SK-N-SH (cell line): ENCODE results near the gene PTPRK. TPM values are rescaled to one million over a fixed set of nuclear protein-coding genes. Genes with fewer than 3 reads are reported as not detected.

Source experiments
- CTCF ChIA-PET: fragments of 300-600, 350-600 bp; formaldehyde crosslinking; extraction: SDS; loops from one replicate; lab custom pipeline; 2021; lab: Yijun Ruan, JAX
- POLR2A ChIA-PET: fragments of 350-600 bp; sonication (Branson Sonifier 250); formaldehyde crosslinking; extraction: SDS; loops from one replicate; lab custom pipeline; 2020; ENCODE audit warnings: antibody characterized with exemption, inconsistent platforms; lab: Yijun Ruan, JAX
- DNase-seq: peaks from one replicate; pipeline ENCODE4 v3.0.0; 2012
- H2AFZ ChIP-seq: fragments of 200-600 bp; sonication (generic); 2 replicates; pipeline ENCODE4 v1.8.1; 2016; ENCODE audit warnings: antibody characterized with exemption, mild to moderate bottlenecking, low read depth
- H3F3A ChIP-seq: fragments of 200-600 bp; sonication (generic); replicated peaks from 2 replicates; pipeline ENCODE3; 2016; ENCODE audit warnings: antibody characterized with exemption, mild to moderate bottlenecking; ENCODE audit not compliant: insufficient read depth
- H3K27ac ChIP-seq, 2 experiments: fragments of 200-500 bp in 1 of 2; fragments of 200-600 bp in 1 of 2; sonication (Bioruptor generic) in 1 of 2; sonication (generic), shearing (Covaris generic) in 1 of 2; 2 replicates each; pipeline versions ENCODE4 v1.5.1 to v1.6.1; 2014 to 2016; ENCODE audit warnings: low read depth in 2 of 2, inconsistent platforms in 1 of 2, low read length in 1 of 2, mild to moderate bottlenecking in 1 of 2, mixed read lengths in 1 of 2
- H3K27me3 ChIP-seq: fragments of 200-600 bp; sonication (generic), shearing (Covaris generic); 2 replicates; pipeline ENCODE4 v1.6.1; 2016; ENCODE audit warnings: mixed run types; ENCODE audit not compliant: insufficient read depth
- H3K36me3 ChIP-seq, 2 experiments: fragments of 200-500 bp in 1 of 2; fragments of 200-600 bp in 1 of 2; sonication (Bioruptor generic) in 1 of 2; sonication (generic) in 1 of 2; replicated peaks in 1 of 2; 2 replicates each; pipeline versions ENCODE3 to v1.5.1; 2014 to 2016; ENCODE audit warnings: low read length in 1 of 2, mild to moderate bottlenecking in 1 of 2; ENCODE audit not compliant: insufficient read depth in 2 of 2, control insufficient read depth in 1 of 2
- H3K4me1 ChIP-seq, 2 experiments: fragments of 200-500 bp in 1 of 2; fragments of 200-600 bp in 1 of 2; sonication (Bioruptor generic) in 1 of 2; sonication (generic), shearing (Covaris generic) in 1 of 2; 2 replicates each; pipeline versions ENCODE4 v1.5.1 to v1.6.1; 2014 to 2016; ENCODE audit warnings: low read depth in 1 of 2, low read length in 1 of 2, mixed run types in 1 of 2; ENCODE audit not compliant: insufficient read depth in 2 of 2, control insufficient read depth in 1 of 2
- H3K4me2 ChIP-seq: fragments of 200-600 bp; sonication (generic), shearing (Covaris generic); 2 replicates; pipeline ENCODE4 v1.6.1; 2017; ENCODE audit warnings: mixed run types
- H3K4me3 ChIP-seq, 2 experiments: fragments of 200-500 bp in 1 of 2; fragments of 200-600 bp in 1 of 2; sonication (Bioruptor generic) in 1 of 2; sonication (generic), shearing (Covaris generic) in 1 of 2; 2 replicates each; pipeline versions ENCODE4 v1.5.1 to v1.8.1; 2014 to 2016; ENCODE audit warnings: low read depth in 2 of 2, inconsistent platforms in 1 of 2, low read length in 1 of 2, mild to moderate bottlenecking in 1 of 2, mixed read lengths in 1 of 2, moderate library complexity in 1 of 2
- H3K79me2 ChIP-seq: fragments of 200-600 bp; sonication (generic); 2 replicates; pipeline ENCODE4 v1.8.1; 2017; ENCODE audit warnings: mild to moderate bottlenecking; ENCODE audit not compliant: insufficient read depth
- H3K9ac ChIP-seq: fragments of 200-600 bp; sonication (generic); 2 replicates; pipeline ENCODE4 v1.6.1; 2017; ENCODE audit warnings: mixed run types
- H3K9me2 ChIP-seq: fragments of 200-600 bp; sonication (generic); 2 replicates; pipeline ENCODE4 v1.6.1; 2017; ENCODE audit warnings: mixed run types
- H3K9me3 ChIP-seq: fragments of 200-600 bp; sonication (generic); 2 replicates; pipeline ENCODE4 v1.6.1; 2017; ENCODE audit warnings: mixed run types, mild to moderate bottlenecking, moderate library complexity
- H4K20me1 ChIP-seq: fragments of 200-600 bp; sonication (generic); 2 replicates; pipeline ENCODE4 v1.6.1; 2017; ENCODE audit warnings: mild to moderate bottlenecking, mixed run types; ENCODE audit not compliant: insufficient read depth
- ELF1 ChIP-seq: IDR thresholded peaks from 2 replicates; pipeline ENCODE4 v1.4.0; 2012
- EZH2phosphoT487 ChIP-seq: fragments of 200-600 bp; sonication (generic); IDR thresholded peaks from 2 replicates; pipeline ENCODE4 v1.6.1; 2017; ENCODE audit warnings: low read depth, mixed run types, mild to moderate bottlenecking, antibody characterized with exemption, moderate library complexity, borderline replicate concordance
- FOSL2 ChIP-seq: IDR thresholded peaks from 2 replicates; pipeline ENCODE4 v1.4.0; 2012; ENCODE audit warnings: low read depth, mild to moderate bottlenecking, moderate library complexity, borderline replicate concordance
- FOXM1 ChIP-seq: IDR thresholded peaks from 2 replicates; pipeline ENCODE4 v1.4.0; 2012; ENCODE audit warnings: low read depth, mild to moderate bottlenecking
- GABPA ChIP-seq: IDR thresholded peaks from 2 replicates; pipeline ENCODE4 v1.4.0; 2012; ENCODE audit warnings: low read depth, mild to moderate bottlenecking
- GATA2 ChIP-seq: sonication (generic); formaldehyde crosslinking; IDR thresholded peaks from 2 replicates; pipeline ENCODE4 v1.5.0; 2020; ENCODE audit warnings: mild to moderate bottlenecking, missing genetic modification reagents
- IRF3 ChIP-seq: fragments of 150-350 bp; IDR thresholded peaks from 2 replicates; pipeline ENCODE4 v1.6.1; 2016; ENCODE audit warnings: mild to moderate bottlenecking, low read depth, low read length
- RAD21 ChIP-seq: IDR thresholded peaks from 2 replicates; pipeline ENCODE4 v1.6.1; 2012; ENCODE audit warnings: mild to moderate bottlenecking, low read length
- SIN3A ChIP-seq: IDR thresholded peaks from 2 replicates; pipeline ENCODE4 v1.6.1; 2012; ENCODE audit warnings: low read depth, mild to moderate bottlenecking, low read length, moderate library complexity, borderline replicate concordance
- TAF1 ChIP-seq: IDR thresholded peaks from 2 replicates; pipeline ENCODE4 v1.6.1; 2012; ENCODE audit warnings: low read depth, mild to moderate bottlenecking, low read length, moderate library complexity, borderline replicate concordance
- TEAD4 ChIP-seq: IDR thresholded peaks from 2 replicates; pipeline ENCODE4 v1.4.0; 2012; ENCODE audit warnings: mild to moderate bottlenecking, borderline replicate concordance; ENCODE audit not compliant: insufficient read depth
- YY1 ChIP-seq: IDR thresholded peaks from 2 replicates; pipeline ENCODE4 v1.4.0; 2012; ENCODE audit warnings: low read depth, mild to moderate bottlenecking
- WGBS: methylation state at CpG from one replicate; pipeline ENCODE4 v1.1.6; 2017; ENCODE audit warnings: low lambda C conversion rate; 5-methylcytosine and 5-hydroxymethylcytosine counted together
- polyA plus RNA-seq, 3 experiments: library from polyadenylated mRNA; depleted of rRNA; stranded (reverse); fragments of >200 nt; gene quantifications; 2 replicates each; pipeline ENCODE4 v1.2.3, GENCODE V29; 2012
- TF ChIP-seq, protein P1 (sequence below): fragments of 150-350 bp; IDR thresholded peaks from 2 replicates; pipeline ENCODE4 v1.6.1; 2017; ENCODE audit warnings: antibody characterized with exemption, low read length, low read depth, borderline replicate concordance
- TF ChIP-seq, protein P2 (sequence below): IDR thresholded peaks from 2 replicates; pipeline ENCODE4; 2012
- TF ChIP-seq, protein P3 (sequence below): IDR thresholded peaks from 2 replicates; pipeline ENCODE4 v1.6.1; 2012; ENCODE audit warnings: mild to moderate bottlenecking, low read depth, low read length, moderate library complexity
- TF ChIP-seq, protein P4 (sequence below): IDR thresholded peaks from 2 replicates; pipeline ENCODE4 v1.4.0; 2012; ENCODE audit warnings: low read depth
- TF ChIP-seq, protein P5 (sequence below): fragments of 200-600 bp; sonication (generic); IDR thresholded peaks from 2 replicates; pipeline ENCODE4 v1.6.1; 2017; ENCODE audit warnings: antibody characterized with exemption, mild to moderate bottlenecking, moderate library complexity

PTPRK gene
- polyA plus RNA-seq, 1 of the 3 experiments (the other 2 are of a cell fraction), result 9.5 TPM

- Histone ChIP-seq H3K36me3 (peaks cover 0 to 12% of the 10 kb centered on the region in 2 experiments), H3K4me2 (no peak overlapping the region), H4K20me1 (no peaks in the 10 kb centered on the region), H3K4me1 (no peaks in the 10 kb centered on the region), H2AFZ (no peak overlapping the region), H3K4me3 (no peak overlapping the region), H3K79me2 (no peaks in the 10 kb centered on the region), H3K9me3 (no peaks in the 10 kb centered on the region), H3F3A (no peaks in the 10 kb centered on the region), H3K27me3 (no peaks in the 10 kb centered on the region), H3K9me2 (no peaks in the 10 kb centered on the region), H3K9ac (no peak overlapping the region), H3K27ac (no peak overlapping the region)
- 75% methylated on average over 4 of the region's 4 CpGs for WGBS
- CTCF ChIA-PET, result no interaction called here
- no peak for DNase-seq
- POLR2A ChIA-PET, result no interaction called here
- TF ChIP-seq SIN3A (no peak), GABPA (no peak), RAD21 (no peak), EZH2phosphoT487 (no peak), FOSL2 (no peak), TEAD4 (no peak), GATA2 (CRISPR knock-in tag) (no peak), YY1 (no peak), FOXM1 (no peak), ELF1 (no peak), IRF3 (no peak), TAF1 (no peak)
- TF ChIP-seq, protein P1, sequence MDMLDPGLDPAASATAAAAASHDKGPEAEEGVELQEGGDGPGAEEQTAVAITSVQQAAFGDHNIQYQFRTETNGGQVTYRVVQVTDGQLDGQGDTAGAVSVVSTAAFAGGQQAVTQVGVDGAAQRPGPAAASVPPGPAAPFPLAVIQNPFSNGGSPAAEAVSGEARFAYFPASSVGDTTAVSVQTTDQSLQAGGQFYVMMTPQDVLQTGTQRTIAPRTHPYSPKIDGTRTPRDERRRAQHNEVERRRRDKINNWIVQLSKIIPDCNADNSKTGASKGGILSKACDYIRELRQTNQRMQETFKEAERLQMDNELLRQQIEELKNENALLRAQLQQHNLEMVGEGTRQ, result no peak
- TF ChIP-seq, protein P2, sequence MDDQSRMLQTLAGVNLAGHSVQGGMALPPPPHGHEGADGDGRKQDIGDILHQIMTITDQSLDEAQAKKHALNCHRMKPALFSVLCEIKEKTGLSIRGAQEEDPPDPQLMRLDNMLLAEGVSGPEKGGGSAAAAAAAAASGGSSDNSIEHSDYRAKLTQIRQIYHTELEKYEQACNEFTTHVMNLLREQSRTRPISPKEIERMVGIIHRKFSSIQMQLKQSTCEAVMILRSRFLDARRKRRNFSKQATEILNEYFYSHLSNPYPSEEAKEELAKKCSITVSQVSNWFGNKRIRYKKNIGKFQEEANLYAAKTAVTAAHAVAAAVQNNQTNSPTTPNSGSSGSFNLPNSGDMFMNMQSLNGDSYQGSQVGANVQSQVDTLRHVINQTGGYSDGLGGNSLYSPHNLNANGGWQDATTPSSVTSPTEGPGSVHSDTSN, result no peak
Observed at GRCh38 chr6:127998985-127999384, 521.4 kb downstream of the PTPRK start.

GRCh38 chr6:127997496-127998164 is 522.8 kb downstream of the PTPRK start:
- Histone ChIP-seq H3K9ac (no peak overlapping the region), H3F3A (no peaks in the 10 kb centered on the region), H3K4me2 (no peak overlapping the region), H3K36me3 (peaks cover 0 to 17% of the 10 kb centered on the region in 2 experiments), H2AFZ (no peak overlapping the region), H3K9me2 (no peaks in the 10 kb centered on the region), H4K20me1 (no peaks in the 10 kb centered on the region), H3K79me2 (no peaks in the 10 kb centered on the region), H3K4me3 (no peak overlapping the region), H3K27me3 (no peaks in the 10 kb centered on the region), H3K27ac (no peak overlapping the region), H3K9me3 (no peaks in the 10 kb centered on the region), H3K4me1 (no peaks in the 10 kb centered on the region)
- no peak for DNase-seq
- ChIA-PET POLR2A (no interaction called here), CTCF (no interaction called here)
- WGBS, result 54% methylated on average over 3 of the region's 3 CpGs
- TF ChIP-seq, protein P3, sequence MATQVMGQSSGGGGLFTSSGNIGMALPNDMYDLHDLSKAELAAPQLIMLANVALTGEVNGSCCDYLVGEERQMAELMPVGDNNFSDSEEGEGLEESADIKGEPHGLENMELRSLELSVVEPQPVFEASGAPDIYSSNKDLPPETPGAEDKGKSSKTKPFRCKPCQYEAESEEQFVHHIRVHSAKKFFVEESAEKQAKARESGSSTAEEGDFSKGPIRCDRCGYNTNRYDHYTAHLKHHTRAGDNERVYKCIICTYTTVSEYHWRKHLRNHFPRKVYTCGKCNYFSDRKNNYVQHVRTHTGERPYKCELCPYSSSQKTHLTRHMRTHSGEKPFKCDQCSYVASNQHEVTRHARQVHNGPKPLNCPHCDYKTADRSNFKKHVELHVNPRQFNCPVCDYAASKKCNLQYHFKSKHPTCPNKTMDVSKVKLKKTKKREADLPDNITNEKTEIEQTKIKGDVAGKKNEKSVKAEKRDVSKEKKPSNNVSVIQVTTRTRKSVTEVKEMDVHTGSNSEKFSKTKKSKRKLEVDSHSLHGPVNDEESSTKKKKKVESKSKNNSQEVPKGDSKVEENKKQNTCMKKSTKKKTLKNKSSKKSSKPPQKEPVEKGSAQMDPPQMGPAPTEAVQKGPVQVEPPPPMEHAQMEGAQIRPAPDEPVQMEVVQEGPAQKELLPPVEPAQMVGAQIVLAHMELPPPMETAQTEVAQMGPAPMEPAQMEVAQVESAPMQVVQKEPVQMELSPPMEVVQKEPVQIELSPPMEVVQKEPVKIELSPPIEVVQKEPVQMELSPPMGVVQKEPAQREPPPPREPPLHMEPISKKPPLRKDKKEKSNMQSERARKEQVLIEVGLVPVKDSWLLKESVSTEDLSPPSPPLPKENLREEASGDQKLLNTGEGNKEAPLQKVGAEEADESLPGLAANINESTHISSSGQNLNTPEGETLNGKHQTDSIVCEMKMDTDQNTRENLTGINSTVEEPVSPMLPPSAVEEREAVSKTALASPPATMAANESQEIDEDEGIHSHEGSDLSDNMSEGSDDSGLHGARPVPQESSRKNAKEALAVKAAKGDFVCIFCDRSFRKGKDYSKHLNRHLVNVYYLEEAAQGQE, result no peak
- no peak for TF ChIP-seq YY1
- TF ChIP-seq RAD21, result no peak
- no peak for TF ChIP-seq IRF3
- TF ChIP-seq, protein P4, sequence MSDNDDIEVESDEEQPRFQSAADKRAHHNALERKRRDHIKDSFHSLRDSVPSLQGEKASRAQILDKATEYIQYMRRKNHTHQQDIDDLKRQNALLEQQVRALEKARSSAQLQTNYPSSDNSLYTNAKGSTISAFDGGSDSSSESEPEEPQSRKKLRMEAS, result no peak
- TF ChIP-seq, protein P5, sequence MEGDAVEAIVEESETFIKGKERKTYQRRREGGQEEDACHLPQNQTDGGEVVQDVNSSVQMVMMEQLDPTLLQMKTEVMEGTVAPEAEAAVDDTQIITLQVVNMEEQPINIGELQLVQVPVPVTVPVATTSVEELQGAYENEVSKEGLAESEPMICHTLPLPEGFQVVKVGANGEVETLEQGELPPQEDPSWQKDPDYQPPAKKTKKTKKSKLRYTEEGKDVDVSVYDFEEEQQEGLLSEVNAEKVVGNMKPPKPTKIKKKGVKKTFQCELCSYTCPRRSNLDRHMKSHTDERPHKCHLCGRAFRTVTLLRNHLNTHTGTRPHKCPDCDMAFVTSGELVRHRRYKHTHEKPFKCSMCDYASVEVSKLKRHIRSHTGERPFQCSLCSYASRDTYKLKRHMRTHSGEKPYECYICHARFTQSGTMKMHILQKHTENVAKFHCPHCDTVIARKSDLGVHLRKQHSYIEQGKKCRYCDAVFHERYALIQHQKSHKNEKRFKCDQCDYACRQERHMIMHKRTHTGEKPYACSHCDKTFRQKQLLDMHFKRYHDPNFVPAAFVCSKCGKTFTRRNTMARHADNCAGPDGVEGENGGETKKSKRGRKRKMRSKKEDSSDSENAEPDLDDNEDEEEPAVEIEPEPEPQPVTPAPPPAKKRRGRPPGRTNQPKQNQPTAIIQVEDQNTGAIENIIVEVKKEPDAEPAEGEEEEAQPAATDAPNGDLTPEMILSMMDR, result no peak
